ENCODE measurements around the gene ARMH2. TPM values are rescaled to one million over a fixed set of nuclear protein-coding genes. Genes with fewer than 3 reads are reported as not detected.
A peak's percentile ranks its signal among the peaks of the same experiment; 100 is the strongest.
"Not testable (repeated sequence)": the region's sequence is repeated elsewhere in the genome, so short reads cannot be mapped to it uniquely, and the experiment has no call there.

The ARMH2 gene
- total and polyA plus RNA-seq, 7 donors = 0.10 TPM; not detected in 6

DNA sequence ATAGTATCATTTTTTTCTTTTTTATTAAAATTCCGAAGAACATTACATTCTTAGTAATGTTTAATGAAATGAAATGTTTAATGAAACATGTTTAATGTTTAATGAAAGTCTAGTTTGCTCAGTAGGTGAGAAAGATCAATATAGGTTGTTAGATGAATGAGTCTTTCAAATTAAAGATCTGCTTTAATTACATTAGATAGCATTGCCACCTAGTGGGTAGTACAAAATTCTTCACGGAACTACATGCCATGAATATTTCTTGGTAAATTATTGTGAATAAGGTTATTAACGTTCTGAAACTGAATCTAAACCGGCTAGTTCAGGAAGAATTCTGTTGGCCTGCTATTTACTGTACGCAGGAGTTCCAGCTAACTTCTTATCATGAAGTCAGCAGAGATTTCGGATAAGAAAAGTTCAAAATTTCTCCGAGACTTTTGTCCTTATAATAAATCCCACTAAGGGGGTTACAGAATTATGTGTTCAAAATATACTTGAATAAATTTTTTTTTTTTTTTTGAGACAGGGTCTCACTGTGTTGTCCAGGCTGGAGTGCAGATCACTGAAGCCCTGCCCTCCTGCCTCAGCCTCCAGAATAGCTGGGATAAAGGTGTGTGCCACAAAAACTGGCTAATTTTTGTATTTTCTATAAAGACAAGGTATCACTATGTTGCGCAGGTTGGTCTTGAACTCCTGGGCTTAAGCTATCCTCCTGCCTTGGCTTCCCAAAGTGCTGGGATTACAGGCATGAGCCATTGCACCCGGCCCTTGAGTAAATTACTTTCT lies 31.8 kb downstream of the ARMH2 start:
- no peak for DNase-seq
- H3K9me3 ChIP-seq = no peaks in the 10 kb centered on the region
- intact Hi-C loops (cut with DNase I) = loop anchor here (2.0 kb wide), 1 partner anchor 184 kb away; no protein-coding TSS in a partner anchor
- no peaks in the 10 kb centered on the region for H3K27me3 ChIP-seq
- TF ChIP-seq POLR2A (IDR thresholded peaks at IDR 0.05) = no peak
- TF ChIP-seq, protein P1, sequence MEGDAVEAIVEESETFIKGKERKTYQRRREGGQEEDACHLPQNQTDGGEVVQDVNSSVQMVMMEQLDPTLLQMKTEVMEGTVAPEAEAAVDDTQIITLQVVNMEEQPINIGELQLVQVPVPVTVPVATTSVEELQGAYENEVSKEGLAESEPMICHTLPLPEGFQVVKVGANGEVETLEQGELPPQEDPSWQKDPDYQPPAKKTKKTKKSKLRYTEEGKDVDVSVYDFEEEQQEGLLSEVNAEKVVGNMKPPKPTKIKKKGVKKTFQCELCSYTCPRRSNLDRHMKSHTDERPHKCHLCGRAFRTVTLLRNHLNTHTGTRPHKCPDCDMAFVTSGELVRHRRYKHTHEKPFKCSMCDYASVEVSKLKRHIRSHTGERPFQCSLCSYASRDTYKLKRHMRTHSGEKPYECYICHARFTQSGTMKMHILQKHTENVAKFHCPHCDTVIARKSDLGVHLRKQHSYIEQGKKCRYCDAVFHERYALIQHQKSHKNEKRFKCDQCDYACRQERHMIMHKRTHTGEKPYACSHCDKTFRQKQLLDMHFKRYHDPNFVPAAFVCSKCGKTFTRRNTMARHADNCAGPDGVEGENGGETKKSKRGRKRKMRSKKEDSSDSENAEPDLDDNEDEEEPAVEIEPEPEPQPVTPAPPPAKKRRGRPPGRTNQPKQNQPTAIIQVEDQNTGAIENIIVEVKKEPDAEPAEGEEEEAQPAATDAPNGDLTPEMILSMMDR (IDR thresholded peaks at IDR 0.05) = peak in 2 of 4 experiments; percentile 9 to 20
- H3K4me3 ChIP-seq = no peak overlapping the region
- no peaks in the 10 kb centered on the region for H3K36me3 ChIP-seq
- no peaks in the 10 kb centered on the region for H3K4me1 ChIP-seq
- H3K27ac ChIP-seq = no peak overlapping the region
- WGBS, 2 donors = 36 to 52% methylated on average over 9 of the region's 9 CpGs

DNA sequence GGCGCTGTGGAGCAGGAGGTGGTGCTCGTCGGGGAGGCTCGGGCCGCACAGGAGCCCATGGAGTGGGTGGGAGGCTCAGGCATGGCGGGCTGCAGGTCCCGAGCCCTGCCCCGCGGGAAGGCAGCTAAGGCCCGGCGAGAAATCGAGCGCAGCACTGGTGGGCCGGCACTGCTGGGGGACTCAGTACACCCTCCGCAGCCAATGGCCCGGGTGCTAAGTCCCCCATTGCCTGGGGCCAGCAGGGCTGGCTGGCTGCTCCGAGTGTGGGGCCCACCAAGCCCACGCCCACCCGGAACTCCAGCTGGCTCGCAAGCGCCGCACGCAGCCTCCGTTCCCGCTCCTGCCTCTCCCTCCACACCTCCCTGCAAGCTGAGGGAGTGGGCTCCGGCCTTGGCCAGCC lies 32.7 kb downstream of the ARMH2 start:
- 96% methylated on average over 24 of the region's 26 CpGs for WGBS, 2 donors
- H3K4me3 ChIP-seq, H3K36me3 ChIP-seq, H3K4me1 ChIP-seq, H3K27ac ChIP-seq, H3K27me3 ChIP-seq, H3K9me3 ChIP-seq, DNase-seq: not testable (repeated sequence)
- intact Hi-C loops (cut with DNase I) = loop anchor here (2.0 kb wide), 1 partner anchor 183 kb away; no protein-coding TSS in a partner anchor

DNA sequence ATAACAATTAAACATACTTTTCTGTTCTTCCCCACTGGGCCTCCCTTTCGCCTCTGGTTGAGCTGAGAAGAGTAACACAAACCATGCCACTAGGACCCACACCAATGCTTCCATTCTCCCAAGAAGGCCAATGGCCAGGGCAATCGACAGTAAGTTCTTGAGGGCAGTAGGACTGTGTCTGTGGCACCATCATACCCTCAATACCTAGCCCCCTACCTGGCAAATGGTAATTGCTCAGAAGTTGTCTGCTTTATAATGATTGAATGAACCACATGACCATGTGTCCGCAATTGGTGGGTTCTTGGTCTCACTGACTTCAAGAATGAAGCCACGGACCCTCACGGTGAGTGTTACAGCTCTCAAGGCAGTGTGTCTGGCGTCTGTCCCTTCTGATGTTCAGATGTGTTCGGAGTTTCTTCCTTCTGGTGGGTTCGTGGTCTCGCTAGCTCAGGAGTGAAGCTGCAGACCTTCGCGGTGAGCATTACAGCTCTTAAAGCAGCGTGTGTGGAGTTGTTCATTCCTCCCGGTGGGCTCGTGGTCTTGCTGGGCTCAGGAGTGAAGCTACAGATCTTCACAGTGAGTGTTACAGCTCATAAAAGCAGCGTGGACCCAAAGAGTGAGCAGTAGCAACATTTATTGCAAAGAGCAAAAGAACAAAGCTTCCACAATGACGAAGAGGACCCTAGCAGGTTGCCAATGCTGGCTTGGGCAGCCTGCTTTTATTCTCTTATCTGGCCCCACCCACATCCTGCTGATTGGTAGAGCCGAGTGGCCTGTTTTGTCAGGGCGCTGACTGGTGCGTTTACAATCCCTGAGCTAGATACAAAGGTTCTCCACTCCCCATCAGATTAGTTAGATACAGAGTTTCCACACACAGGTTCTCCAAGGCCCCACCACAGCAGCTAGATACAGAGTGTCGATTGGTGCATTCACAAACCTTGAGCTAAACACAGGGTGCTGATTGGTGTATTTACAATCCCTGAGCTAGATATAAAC lies 33.6 kb downstream of the ARMH2 start:
- H3K9me3 ChIP-seq; H3K27ac ChIP-seq; H3K27me3 ChIP-seq; H3K36me3 ChIP-seq; H3K4me3 ChIP-seq; DNase-seq; intact Hi-C loops (cut with DNase I); H3K4me1 ChIP-seq: not testable (repeated sequence)
- WGBS, 2 donors = 83 to 86% methylated on average over 20 of the region's 20 CpGs

DNA sequence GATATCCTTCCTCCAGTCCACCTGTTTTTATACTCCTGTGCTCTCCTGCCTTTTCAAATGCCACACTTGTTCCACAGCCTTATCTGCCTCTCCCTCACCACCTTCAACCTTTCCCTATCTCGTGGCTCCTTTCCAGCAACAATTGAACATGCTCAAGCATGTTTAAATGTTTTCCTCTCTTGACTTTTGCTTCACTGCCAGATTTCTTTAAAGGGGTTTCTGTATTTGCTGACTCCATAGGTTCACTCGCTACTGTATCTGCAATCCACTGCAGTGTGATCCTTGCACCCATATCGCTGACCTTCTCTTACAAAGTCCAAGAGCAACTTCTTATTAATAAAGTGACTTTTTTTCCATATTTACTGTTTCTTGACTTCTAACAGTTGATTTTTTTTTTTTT lies 35.1 kb downstream of the ARMH2 start:
- DNase-seq = no peak
- Histone ChIP-seq H3K27me3 (no peaks in the 10 kb centered on the region), H3K4me1 (no peaks in the 10 kb centered on the region), H3K4me3 (no peak overlapping the region), H3K36me3 (no peaks in the 10 kb centered on the region), H3K27ac (no peak overlapping the region), H3K9me3 (no peaks in the 10 kb centered on the region)
- intact Hi-C loops (cut with DNase I) = no loop called here
- TF ChIP-seq EP300 (IDR thresholded peaks at IDR 0.05) = no peak
- no peak for TF ChIP-seq POLR2A (IDR thresholded peaks at IDR 0.05)
- TF ChIP-seq, protein P1 (IDR thresholded peaks at IDR 0.05) = no peak
- no peak for TF ChIP-seq POLR2AphosphoS5 (IDR thresholded peaks at IDR 0.05)
- WGBS, 2 donors = 19 to 62% methylated on average over 3 of the region's 3 CpGs

DNA sequence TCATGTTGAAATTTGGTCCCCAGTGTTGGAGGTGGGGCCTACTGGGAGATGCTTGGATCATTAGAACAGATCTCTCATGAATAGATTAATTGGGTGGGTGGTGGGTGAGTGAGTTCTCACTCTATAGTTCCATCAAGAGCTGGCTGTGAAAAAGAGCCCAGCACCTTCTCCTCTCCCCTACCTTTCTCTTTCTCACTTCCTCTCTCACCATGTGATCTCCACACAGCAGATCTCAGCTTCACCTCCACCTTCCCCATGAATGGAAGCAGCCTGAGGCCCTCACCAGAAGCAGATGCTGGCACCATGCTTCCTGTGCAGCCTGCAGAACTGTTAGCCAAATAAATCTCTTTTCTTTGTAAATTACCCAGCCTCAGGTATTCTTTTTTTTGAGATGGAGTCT lies 36.9 kb downstream of the ARMH2 start:
- Histone ChIP-seq H3K9me3 (no peaks in the 10 kb centered on the region), H3K4me1 (no peaks in the 10 kb centered on the region), H3K36me3 (no peaks in the 10 kb centered on the region), H3K27ac (no peak overlapping the region), H3K27me3 (no peaks in the 10 kb centered on the region), H3K4me3 (no peak overlapping the region)
- no peak for DNase-seq
- intact Hi-C loops (cut with DNase I) = no loop called here
- TF ChIP-seq POLR2AphosphoS5 (IDR thresholded peaks at IDR 0.05) = no peak
- TF ChIP-seq, protein P1 (IDR thresholded peaks at IDR 0.05) = no peak
- TF ChIP-seq EP300 (IDR thresholded peaks at IDR 0.05) = no peak
- TF ChIP-seq POLR2A (IDR thresholded peaks at IDR 0.05) = no peak
